HepG2 (cell line): ENCODE results near the gene C1QTNF5. TPM values are rescaled to one million over a fixed set of nuclear protein-coding genes. Genes with fewer than 3 reads are reported as not detected.
A peak's percentile ranks its signal among the peaks of the same experiment; 100 is the strongest.

ENCODE experiments used
- ATAC-seq: fragments of 200-7000 bp; cut with Tn5 transposase; 3 replicates; pipeline ENCODE4 v1.9.1; 2020; ENCODE audit warnings: mild to moderate bottlenecking, moderate library complexity
- BruUV-seq: library from RNA; stranded (reverse); fragments of 400-500 nt; replicated peaks from 2 replicates; lab custom pipeline; 2021; lab: Mats Ljungman, UMichigan
- CTCF ChIA-PET: fragments of 300-600 bp; formaldehyde crosslinking; extraction: SDS; loops from one replicate; lab custom pipeline; 2021; ENCODE audit warnings: low total read pairs, inconsistent platforms, low intra/inter-chr PET ratio; lab: Yijun Ruan, JAX
- POLR2A ChIA-PET: fragments of 350-600 bp; sonication (Branson Sonifier 250); formaldehyde crosslinking; loops from one replicate; lab custom pipeline; 2020; ENCODE audit warnings: antibody characterized with exemption, inconsistent platforms; lab: Yijun Ruan, JAX
- DNase-seq: peaks from one replicate; pipeline ENCODE4 v3.0.0-alpha.2; 2015; ENCODE audit warnings: low spot score
- FAIRE-seq: peaks from 3 replicates; lab custom pipeline; 2011; peaks lifted over from hg19 to GRCh38; lab: Jason Lieb, UNC
- H2AFZ ChIP-seq: one replicate; pipeline ENCODE4 v1.6.1; 2011; ENCODE audit warnings: low read length, inconsistent platforms
- H3K27ac ChIP-seq: fragments of 300-600 bp; 3 replicates; pipeline ENCODE4 v1.8.0; 2011; ENCODE audit warnings: mixed run types, mild to moderate bottlenecking, mixed read lengths, low read length, inconsistent platforms; ENCODE audit not compliant: insufficient read depth; ENCODE audit errors: extremely low read length
- H3K27me3 ChIP-seq, 2 experiments: fragments of 200-600 bp in 1 of 2; 2 replicates in 1 of 2; 3 replicates in 1 of 2; pipeline versions ENCODE4 v1.6.0 to v1.8.0; 2011; ENCODE audit warnings: low read length in 2 of 2, mild to moderate bottlenecking in 2 of 2, moderate library complexity in 2 of 2, inconsistent platforms in 1 of 2; ENCODE audit not compliant: insufficient read depth in 2 of 2, control insufficient read depth in 1 of 2
- H3K36me3 ChIP-seq, 2 experiments: fragments of 200-600 bp in 1 of 2; replicated peaks in 1 of 2; 2 replicates in 1 of 2; 3 replicates in 1 of 2; pipeline versions ENCODE4 v1.5.1 to v1.8.0; 2011; ENCODE audit warnings: low read length in 2 of 2, inconsistent platforms in 1 of 2; ENCODE audit not compliant: insufficient read depth in 2 of 2, control insufficient read depth in 1 of 2
- H3K4me1 ChIP-seq: 2 replicates; pipeline ENCODE4 v1.5.1; 2012; ENCODE audit warnings: low read length, inconsistent platforms; ENCODE audit not compliant: insufficient read depth
- H3K4me2 ChIP-seq: 2 replicates; pipeline ENCODE4 v1.6.0; 2011; ENCODE audit warnings: low read depth, low read length, inconsistent platforms
- H3K4me3 ChIP-seq, 3 experiments: fragments of 200-600 bp in 1 of 3; sonication (generic), shearing (Covaris generic) in 1 of 3; replicated peaks in 1 of 3; 2 replicates each; pipeline ENCODE4 v1.5.1; 2011 to 2016; ENCODE audit warnings: low read length in 3 of 3, inconsistent platforms in 2 of 3, low read depth in 2 of 3, mild to moderate bottlenecking in 2 of 3, control low read depth in 1 of 3, mixed read lengths in 1 of 3; ENCODE audit not compliant: insufficient read depth in 1 of 3
- H3K79me2 ChIP-seq: one replicate; pipeline ENCODE4 v1.6.1; 2011; ENCODE audit warnings: low read length, inconsistent platforms; ENCODE audit not compliant: insufficient read depth
- H3K9ac ChIP-seq: 2 replicates; pipeline ENCODE4 v1.6.0; 2011; ENCODE audit warnings: mild to moderate bottlenecking, low read depth, low read length, inconsistent platforms; ENCODE audit not compliant: insufficient read depth
- H3K9me3 ChIP-seq: 2 replicates; pipeline ENCODE4 v1.5.1; 2012; ENCODE audit warnings: mild to moderate bottlenecking, low read length
- H4K20me1 ChIP-seq: 2 replicates; pipeline ENCODE4 v1.6.0; 2011; ENCODE audit warnings: inconsistent platforms, mild to moderate bottlenecking, low read length, moderate library complexity; ENCODE audit not compliant: insufficient read depth
- CEBPB ChIP-seq: IDR thresholded peaks from 2 replicates; pipeline ENCODE4 v1.6.1; 2011; ENCODE audit warnings: low read depth, low read length, improper control_type of control experiment, borderline replicate concordance
- HDAC6 ChIP-seq: fragments of 200-600 bp; sonication (generic); IDR thresholded peaks from 2 replicates; pipeline ENCODE4 v1.7.0; 2017; ENCODE audit warnings: mild to moderate bottlenecking, antibody characterized with exemption, low read length, low read depth
- KLF16 ChIP-seq, 2 experiments: sonication (generic) in 1 of 2; formaldehyde crosslinking in 1 of 2; IDR thresholded peaks; 2 replicates each; pipeline versions ENCODE4 v1.6.1 to v1.8.0; 2016 to 2023; ENCODE audit warnings: missing genetic modification reagents in 2 of 2, missing compliant biosample characterization in 1 of 2
- RAD51 ChIP-seq: fragments of 450-650 bp; IDR thresholded peaks from 2 replicates; pipeline ENCODE4 v1.6.1; 2016; ENCODE audit warnings: borderline replicate concordance
- ZFP36L1 ChIP-seq: sonication (generic); formaldehyde crosslinking; IDR thresholded peaks from 2 replicates; pipeline ENCODE4 v1.8.0; 2022; ENCODE audit warnings: mild to moderate bottlenecking, missing genetic modification reagents, moderate library complexity
- WGBS: methylation state at CpG from one replicate; pipeline ENCODE4 v1.1.6; 2017; ENCODE audit warnings: low lambda C conversion rate; 5-methylcytosine and 5-hydroxymethylcytosine counted together
- in situ Hi-C: cut with HindIII; loops from 2 replicates; pipeline ENCODE4 v1.10.0; 2017; ENCODE audit warnings: low pct_unique_long_range_greater_than_20kb; ENCODE audit not compliant: extremely low pct_ligation_motif_present
- intact Hi-C: fragments of 100-400 bp; cut with micrococcal nuclease; formaldehyde crosslinking; loops from one replicate; pipeline ENCODE4 v1.10.0; 2022; ENCODE audit not compliant: unreplicated experiment
- polyA plus RNA-seq, 8 experiments: library from polyadenylated mRNA; depleted of rRNA in 3 of 8; stranded (reverse) in 7 of 8; unstranded in 1 of 8; fragments of >200 nt; fragmentation: Illumina TruSeq in 4 of 8; extraction: Trizol in 4 of 8; gene quantifications; 2 replicates each; pipeline versions ENCODE4 v1.2.1 to v1.2.3, GENCODE V29; 2011 to 2016; ENCODE audit warnings: low read depth in 4 of 8, missing spikeins in 1 of 8, mixed read lengths in 1 of 8; ENCODE audit not compliant: insufficient read depth in 1 of 8
- total RNA-seq, 5 experiments: library from RNA; depleted of rRNA; stranded (reverse); fragments of >200 nt; fragmentation: Illumina TruSeq; extraction: Trizol; gene quantifications; 2 replicates each; pipeline ENCODE4 v1.2.3, GENCODE V29; 2016; ENCODE audit warnings: low read depth in 1 of 5

Gene C1QTNF5
- total and polyA plus RNA-seq, 2 of the 13 experiments (the other 11 are each of a cell fraction or from before 2014, with no cell fraction given), result 0.86 to 1.2 TPM

GRCh38 chr11:119303227-119303718 is 37.4 kb downstream of the C1QTNF5 start:
- in situ Hi-C loops, result no loop called here
- ChIA-PET CTCF (no interaction called here), POLR2A (interaction anchor here (1.5 kb wide), 1 partner anchor 14 kb away, joined by 4 read pairs; the partner anchor contains the start of gene MCAM)

DNA sequence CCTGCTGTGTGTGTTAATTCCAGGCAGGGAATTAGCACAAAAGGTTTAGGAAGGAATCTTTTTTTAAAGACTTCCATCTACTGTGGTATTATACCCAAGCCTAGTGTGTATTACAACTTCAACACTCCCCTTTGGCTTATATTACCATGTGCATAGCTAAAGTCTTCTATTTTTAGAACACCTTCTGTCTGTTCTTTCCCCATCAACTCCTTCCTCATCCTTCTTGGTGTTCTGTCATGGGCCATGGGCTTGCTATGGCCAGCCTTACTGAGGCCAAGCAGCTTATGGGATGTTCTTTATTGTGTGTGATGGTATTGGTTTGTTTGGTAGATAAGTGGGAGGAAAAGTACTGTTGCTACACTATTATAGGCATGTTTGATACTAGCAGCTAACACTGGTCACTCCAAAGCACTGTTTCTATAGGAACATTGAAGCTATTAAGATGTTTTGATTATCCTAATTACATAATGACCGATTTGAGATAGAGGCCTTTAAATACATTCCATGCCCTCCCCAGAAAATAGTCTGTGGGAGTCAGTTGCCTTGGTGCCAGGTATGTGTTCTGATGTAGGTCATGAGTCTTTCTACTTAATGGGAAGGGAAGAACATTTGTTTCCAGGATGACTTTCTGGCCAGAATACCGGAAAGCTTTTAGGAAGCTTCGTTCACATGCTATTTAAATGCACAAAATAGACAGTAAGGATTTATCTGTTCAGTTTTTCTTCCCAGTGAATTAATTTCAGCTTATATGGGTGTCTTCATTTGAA is 40.3 kb downstream of the C1QTNF5 start:
- Histone ChIP-seq H3K9me3 (no peaks in the 10 kb centered on the region), H2AFZ (no peak overlapping the region), H3K79me2 (no peaks in the 10 kb centered on the region), H3K4me2 (no peak overlapping the region), H3K27ac (no peak overlapping the region), H3K4me3 (no peak overlapping the region), H4K20me1 (no peaks in the 10 kb centered on the region), H3K27me3 (no peaks in the 10 kb centered on the region), H3K4me1 (peaks cover 2% of the 10 kb centered on the region), H3K9ac (no peak overlapping the region), H3K36me3 (peaks cover 18 to 45% of the 10 kb centered on the region in 2 experiments)
- 97% methylated on average over 3 of the region's 3 CpGs for WGBS
- in situ Hi-C loops, result no loop called here
- CTCF ChIA-PET, result no interaction called here
- BruUV-seq, result no TSS peak
- no peak for TF ChIP-seq HDAC6
- TF ChIP-seq KLF16 (CRISPR knock-in tag; IDR thresholded peaks at IDR 0.05), result no peak
- no peak for TF ChIP-seq ZFP36L1 (CRISPR knock-in tag)
- no peak for TF ChIP-seq RAD51
- FAIRE-seq (no peak), ATAC-seq (no peak), DNase-seq (no peak)
- POLR2A ChIA-PET, result interaction anchor here (0.6 kb wide), 1 partner anchor 81 kb away, joined by 3 read pairs; no protein-coding TSS in a partner anchor
- intact Hi-C loops, result no loop called here

More at GRCh38 chr11:119303227-119303718, 37.4 kb downstream of the C1QTNF5 start:
- no peaks in the 10 kb centered on the region for H3K79me2 ChIP-seq
- DNase-seq (no peak), ATAC-seq (no peak), FAIRE-seq (no peak)
- 94% methylated on average over 5 of the region's 5 CpGs for WGBS
- H3K9me3 ChIP-seq, result no peaks in the 10 kb centered on the region
- H2AFZ ChIP-seq, result no peak overlapping the region
- intact Hi-C loops, result no loop called here
- H3K9ac ChIP-seq, result no peak overlapping the region
- H3K27me3 ChIP-seq, result no peaks in the 10 kb centered on the region
- H3K27ac ChIP-seq, result no peak overlapping the region
- peaks cover 14 to 29% of the 10 kb centered on the region in 2 experiments for H3K36me3 ChIP-seq
- H3K4me1 ChIP-seq, result peaks cover 22% of the 10 kb centered on the region
- peak; percentile 31; the same call in 1 of the 2 replicates for TF ChIP-seq CEBPB
- no peak for TF ChIP-seq ZFP36L1 (CRISPR knock-in tag)
- TF ChIP-seq, all 625 proteins: peak for 1
- Histone ChIP-seq H3K4me2 (no peak overlapping the region), H4K20me1 (no peaks in the 10 kb centered on the region), H3K4me3 (no peak overlapping the region)
- no TSS peak for BruUV-seq
